ENCODE data around the gene LRRC46.

LRRC46 gene

DNA sequence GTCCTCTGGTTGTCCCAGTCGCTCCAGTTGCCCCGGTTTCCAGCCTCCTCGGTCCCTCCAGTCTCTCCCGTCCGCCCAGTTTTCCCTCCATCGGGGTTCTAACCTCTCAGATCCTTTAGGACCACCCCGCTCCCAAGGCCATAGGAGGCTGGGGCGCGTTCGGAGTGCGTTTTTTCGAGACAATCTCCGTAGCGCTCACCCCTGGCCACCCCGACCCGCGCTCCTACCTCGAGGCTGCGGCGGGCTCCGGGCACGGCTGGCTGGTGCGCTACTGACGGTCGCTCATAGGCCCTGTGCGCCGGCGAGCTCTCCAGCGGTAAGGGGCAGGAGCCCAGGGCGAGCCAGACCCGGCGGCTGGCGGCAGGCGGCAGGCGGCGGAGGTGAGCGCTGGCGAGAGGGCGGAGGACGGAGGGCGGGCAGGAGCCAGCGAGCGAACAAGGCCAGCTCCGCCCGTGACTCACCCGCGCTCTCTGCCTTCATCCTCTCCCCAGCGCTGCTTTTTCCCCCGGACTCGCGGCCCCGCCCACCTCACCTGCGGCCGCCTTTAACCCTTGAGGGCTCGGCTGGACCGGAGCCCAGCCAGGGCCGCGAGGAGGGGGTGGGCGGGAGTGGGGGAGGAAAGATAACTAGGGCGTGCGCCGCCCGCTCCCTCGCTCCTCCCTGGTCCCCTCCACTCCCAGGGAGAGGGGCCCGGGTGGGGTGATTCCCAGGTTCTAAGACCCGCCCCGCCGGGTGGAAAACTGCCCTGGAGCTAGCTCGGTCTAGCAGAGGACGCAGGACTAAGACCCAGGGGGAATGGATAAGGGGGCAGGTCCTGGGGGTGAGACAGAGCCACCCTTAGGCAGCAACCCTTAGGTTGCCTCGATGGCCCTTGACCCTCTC is 19.5 kb downstream of the LRRC46 start, which contains the start of gene SP6:
TSS of gene SP6 (minus strand) at position 472 of the 882 bp plus-strand sequence. CDS start 2,734 bp downstream, outside the sequence.
- Histone ChIP-seq H3K27me3 (replicated peaks; ENCODE audit: control insufficient read depth, insufficient read depth, low read length, poor library complexity, severe bottlenecking) (peaks cover 60% of the 10 kb centered on the region), H3K9me3 (ENCODE audit: control insufficient read depth, low read length) (no peaks in the 10 kb centered on the region), H3K27ac (ENCODE audit: insufficient read depth, low read length, poor library complexity, severe bottlenecking) (no peak within 1 kb of the TSS), H3K4me1 (ENCODE audit: control insufficient read depth, insufficient read depth, low read length, poor library complexity, severe bottlenecking) (peaks cover 33% of the 10 kb centered on the region), H3K4me3 (ENCODE audit: insufficient read depth, low read depth, low read length, poor library complexity, severe bottlenecking) (peak within 1 kb of the TSS; percentile 42), H3K36me3 (ENCODE audit: control insufficient read depth, insufficient read depth, low read length) (no peaks in the 10 kb centered on the region)
- DNase-seq: peak; percentile 31 to 47 (median 44)

DNA sequence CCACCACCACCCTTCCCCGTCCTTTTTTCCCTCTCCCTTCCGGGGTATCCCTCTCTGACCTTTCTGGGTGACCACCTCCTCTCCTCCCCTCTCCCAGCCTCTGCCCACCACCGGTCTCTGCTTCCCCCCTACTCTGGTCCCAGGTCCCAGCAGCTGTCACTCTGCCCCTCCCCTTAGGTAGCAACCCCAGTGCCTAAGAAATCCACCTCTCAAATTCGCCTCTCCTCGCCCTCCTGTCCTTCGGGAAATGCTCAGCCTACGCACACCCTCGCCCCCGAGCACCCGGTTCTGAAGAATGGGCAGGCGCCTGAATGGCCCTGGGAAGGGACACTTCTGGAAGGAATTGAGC is 20.3 kb downstream of the LRRC46 start:
- no peak overlapping the region for H3K4me3 ChIP-seq (ENCODE audit: insufficient read depth, low read depth, low read length, poor library complexity, severe bottlenecking)
- H3K27me3 ChIP-seq (replicated peaks; ENCODE audit: control insufficient read depth, insufficient read depth, low read length, poor library complexity, severe bottlenecking): peaks cover 52% of the 10 kb centered on the region
- no peaks in the 10 kb centered on the region for H3K9me3 ChIP-seq (ENCODE audit: control insufficient read depth, low read length)
- peaks cover 33% of the 10 kb centered on the region for H3K4me1 ChIP-seq (ENCODE audit: control insufficient read depth, insufficient read depth, low read length, poor library complexity, severe bottlenecking)
- H3K36me3 ChIP-seq (ENCODE audit: control insufficient read depth, insufficient read depth, low read length): no peaks in the 10 kb centered on the region
- no peak for DNase-seq
- no peak overlapping the region for H3K27ac ChIP-seq (ENCODE audit: insufficient read depth, low read length, poor library complexity, severe bottlenecking)

DNA sequence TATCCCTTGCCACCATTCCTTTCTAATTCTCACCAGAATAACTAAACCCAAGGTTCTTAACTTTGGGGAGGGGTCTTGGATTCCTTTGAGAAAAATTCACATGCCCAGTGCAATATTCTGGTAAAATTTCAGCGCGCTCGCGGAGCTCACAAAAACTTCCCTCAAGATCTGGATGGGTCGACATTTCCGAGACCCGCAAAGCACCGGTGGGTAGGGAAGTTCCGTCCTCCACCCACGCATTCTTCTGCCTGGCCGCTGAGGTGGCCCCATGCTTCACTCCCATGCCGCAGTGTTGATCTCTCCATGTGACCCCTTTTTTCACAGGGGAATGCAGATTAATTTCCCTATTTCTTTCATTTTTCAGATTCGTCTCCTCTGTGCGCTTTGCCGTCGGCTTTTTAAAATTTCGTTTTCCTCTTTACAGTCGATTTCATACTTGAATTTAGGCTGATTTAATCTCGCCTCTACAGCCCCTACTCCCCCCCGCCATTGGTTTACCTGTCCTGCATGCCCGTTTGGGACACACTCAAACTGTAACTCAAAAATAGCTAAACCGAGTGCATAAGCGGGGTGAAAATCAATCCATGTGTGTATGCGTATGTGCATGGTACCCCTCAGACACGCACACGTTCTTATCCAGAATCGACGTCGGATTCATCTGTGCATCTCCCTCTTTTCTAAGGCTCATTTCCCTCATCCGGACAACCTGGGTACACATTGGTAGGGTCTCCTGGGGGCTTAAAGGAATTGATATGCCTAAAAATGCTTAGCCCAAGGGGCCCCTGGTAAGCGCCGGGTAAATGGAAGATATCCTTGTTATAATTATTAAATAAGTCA is 20.9 kb downstream of the LRRC46 start:
- H3K4me3 ChIP-seq (ENCODE audit: insufficient read depth, low read depth, low read length, poor library complexity, severe bottlenecking): no peak overlapping the region
- peaks cover 27% of the 10 kb centered on the region for H3K4me1 ChIP-seq (ENCODE audit: control insufficient read depth, insufficient read depth, low read length, poor library complexity, severe bottlenecking)
- H3K9me3 ChIP-seq (ENCODE audit: control insufficient read depth, low read length): no peaks in the 10 kb centered on the region
- H3K27ac ChIP-seq (ENCODE audit: insufficient read depth, low read length, poor library complexity, severe bottlenecking): no peak overlapping the region
- no peak for DNase-seq
- H3K27me3 ChIP-seq (replicated peaks; ENCODE audit: control insufficient read depth, insufficient read depth, low read length, poor library complexity, severe bottlenecking): peaks cover 46% of the 10 kb centered on the region
- no peaks in the 10 kb centered on the region for H3K36me3 ChIP-seq (ENCODE audit: control insufficient read depth, insufficient read depth, low read length)

DNA sequence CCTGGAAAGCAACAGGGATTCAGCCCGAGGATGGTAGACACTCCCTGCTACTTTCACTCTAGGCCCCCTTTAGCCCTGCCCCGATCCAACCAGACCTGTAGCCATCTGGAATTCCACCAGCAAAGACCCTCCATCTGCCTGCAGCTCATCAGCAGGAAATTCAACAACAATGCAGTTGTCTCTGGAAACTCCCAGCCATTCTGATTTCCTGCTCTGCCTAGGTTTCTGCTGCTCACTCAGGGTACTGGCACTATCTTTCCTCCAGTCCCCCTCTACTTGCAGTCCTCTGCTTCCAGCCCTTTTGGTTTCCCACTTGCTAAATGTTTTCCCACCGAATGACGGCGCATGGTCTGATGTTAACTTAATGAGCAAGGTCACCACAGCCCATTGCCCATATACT is 22.1 kb downstream of the LRRC46 start:
- peaks cover 23% of the 10 kb centered on the region for H3K4me1 ChIP-seq (ENCODE audit: control insufficient read depth, insufficient read depth, low read length, poor library complexity, severe bottlenecking)
- H3K9me3 ChIP-seq (ENCODE audit: control insufficient read depth, low read length): no peaks in the 10 kb centered on the region
- DNase-seq: no peak
- no peaks in the 10 kb centered on the region for H3K36me3 ChIP-seq (ENCODE audit: control insufficient read depth, insufficient read depth, low read length)
- H3K27ac ChIP-seq (ENCODE audit: insufficient read depth, low read length, poor library complexity, severe bottlenecking): no peak overlapping the region
- peaks cover 35% of the 10 kb centered on the region for H3K27me3 ChIP-seq (replicated peaks; ENCODE audit: control insufficient read depth, insufficient read depth, low read length, poor library complexity, severe bottlenecking)
- H3K4me3 ChIP-seq (ENCODE audit: insufficient read depth, low read depth, low read length, poor library complexity, severe bottlenecking): no peak overlapping the region

DNA sequence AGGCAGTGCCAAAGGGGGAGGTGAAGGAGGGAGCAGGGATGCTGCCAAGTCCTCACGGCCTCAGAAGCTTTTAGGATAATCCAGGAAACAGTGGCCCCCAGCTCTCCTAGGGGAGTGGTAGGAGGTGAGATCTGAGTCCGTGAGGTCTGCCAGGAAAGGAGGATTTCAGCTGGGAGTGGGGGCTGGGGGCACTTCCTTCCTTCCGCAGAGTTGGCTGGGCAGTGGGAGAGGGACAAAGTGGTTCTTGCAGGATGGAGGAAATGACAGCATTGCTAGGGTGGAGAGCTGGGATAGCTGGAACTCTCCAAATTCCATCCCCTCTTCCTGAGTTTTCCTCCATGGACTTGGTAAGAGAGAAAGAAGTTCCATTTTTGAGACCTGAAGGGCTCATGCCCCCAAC is 24.3 kb downstream of the LRRC46 start:
- no peak for DNase-seq
- Histone ChIP-seq H3K27me3 (replicated peaks; ENCODE audit: control insufficient read depth, insufficient read depth, low read length, poor library complexity, severe bottlenecking) (peaks cover 16% of the 10 kb centered on the region), H3K4me3 (ENCODE audit: insufficient read depth, low read depth, low read length, poor library complexity, severe bottlenecking) (no peak overlapping the region), H3K36me3 (ENCODE audit: control insufficient read depth, insufficient read depth, low read length) (no peaks in the 10 kb centered on the region), H3K27ac (ENCODE audit: insufficient read depth, low read length, poor library complexity, severe bottlenecking) (no peak overlapping the region), H3K9me3 (ENCODE audit: control insufficient read depth, low read length) (no peaks in the 10 kb centered on the region), H3K4me1 (ENCODE audit: control insufficient read depth, insufficient read depth, low read length, poor library complexity, severe bottlenecking) (peaks cover 15% of the 10 kb centered on the region)

DNA sequence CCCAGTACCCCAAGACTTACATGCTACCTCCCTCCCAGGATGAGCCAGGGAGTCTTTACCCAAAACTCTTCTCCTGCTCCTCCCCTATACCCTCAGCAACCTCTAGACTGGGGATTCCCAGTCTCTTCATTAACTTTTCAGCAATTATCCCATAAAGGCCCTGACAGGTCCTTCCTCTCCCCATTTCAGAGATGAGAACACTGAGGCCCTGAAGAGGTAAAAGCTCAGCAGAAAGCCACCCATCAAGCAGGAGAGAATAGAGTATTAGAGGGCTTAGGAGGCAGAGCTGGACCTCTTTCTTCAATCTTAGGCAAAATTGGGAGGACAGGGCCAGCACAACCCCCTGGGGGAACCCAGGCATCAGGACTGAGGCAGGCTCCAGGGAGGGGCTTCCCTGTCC is 25.4 kb downstream of the LRRC46 start:
- Histone ChIP-seq H3K27me3 (replicated peaks; ENCODE audit: control insufficient read depth, insufficient read depth, low read length, poor library complexity, severe bottlenecking) (peaks cover 8% of the 10 kb centered on the region), H3K36me3 (ENCODE audit: control insufficient read depth, insufficient read depth, low read length) (no peaks in the 10 kb centered on the region)
- no peak for DNase-seq

DNA sequence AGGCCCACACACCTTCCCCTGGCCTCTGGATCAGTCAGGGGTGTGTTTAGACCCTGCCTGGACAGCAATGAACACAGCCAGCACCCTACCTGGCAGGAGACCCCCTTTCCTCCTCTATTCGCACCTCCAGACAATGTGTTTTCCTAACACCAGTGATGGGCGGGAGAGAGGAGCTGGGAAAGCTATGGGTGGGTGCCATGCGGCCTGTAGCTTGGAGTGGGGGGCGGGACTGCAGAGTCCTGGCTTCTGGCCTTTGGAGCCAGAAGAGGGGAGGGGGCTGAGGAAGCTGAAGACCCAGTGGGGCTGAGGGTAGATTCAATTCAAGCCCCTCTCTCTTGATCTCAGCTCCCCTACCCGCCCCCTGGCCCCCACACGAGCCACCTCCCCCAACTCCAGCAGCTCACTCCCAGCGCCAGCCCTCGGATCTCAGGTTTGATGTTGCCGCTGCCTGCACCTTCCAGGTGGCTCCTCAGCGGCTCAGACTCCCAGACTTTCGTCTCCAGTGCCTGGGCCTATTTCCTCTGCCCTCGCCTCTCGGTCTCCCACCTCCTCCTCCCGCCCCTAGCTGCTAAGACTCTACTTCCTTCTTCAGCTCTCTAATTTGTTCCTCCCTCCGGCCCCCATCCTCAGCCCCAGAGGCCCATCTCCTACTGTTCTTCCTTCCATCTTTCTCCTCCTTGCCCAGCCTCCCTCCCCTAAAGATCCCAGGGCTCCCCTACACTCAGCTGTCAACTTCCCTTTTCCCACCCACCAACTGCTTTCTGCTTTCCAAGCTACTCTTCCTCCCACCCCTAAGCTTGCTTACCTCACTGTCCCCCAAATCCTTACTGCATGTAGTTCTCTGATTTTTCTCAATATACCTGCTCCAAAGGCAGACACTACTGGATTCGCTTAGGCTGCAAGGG is 26.3 kb downstream of the LRRC46 start:
- H3K9me3 ChIP-seq (ENCODE audit: control insufficient read depth, low read length): no peaks in the 10 kb centered on the region
- DNase-seq: no peak
- no peak overlapping the region for H3K4me3 ChIP-seq (ENCODE audit: insufficient read depth, low read depth, low read length, poor library complexity, severe bottlenecking)
- H3K4me1 ChIP-seq (ENCODE audit: control insufficient read depth, insufficient read depth, low read length, poor library complexity, severe bottlenecking): no peaks in the 10 kb centered on the region
- no peaks in the 10 kb centered on the region for H3K36me3 ChIP-seq (ENCODE audit: control insufficient read depth, insufficient read depth, low read length)
- peaks cover 3% of the 10 kb centered on the region for H3K27me3 ChIP-seq (replicated peaks; ENCODE audit: control insufficient read depth, insufficient read depth, low read length, poor library complexity, severe bottlenecking)
- H3K27ac ChIP-seq (ENCODE audit: insufficient read depth, low read length, poor library complexity, severe bottlenecking): no peak overlapping the region

More for the DNA sequence above, 25.4 kb downstream of the LRRC46 start:
- Histone ChIP-seq H3K4me3 (ENCODE audit: insufficient read depth, low read depth, low read length, poor library complexity, severe bottlenecking) (no peak overlapping the region), H3K9me3 (ENCODE audit: control insufficient read depth, low read length) (no peaks in the 10 kb centered on the region), H3K27ac (ENCODE audit: insufficient read depth, low read length, poor library complexity, severe bottlenecking) (no peak overlapping the region), H3K4me1 (ENCODE audit: control insufficient read depth, insufficient read depth, low read length, poor library complexity, severe bottlenecking) (peaks cover 4% of the 10 kb centered on the region)

DNA sequence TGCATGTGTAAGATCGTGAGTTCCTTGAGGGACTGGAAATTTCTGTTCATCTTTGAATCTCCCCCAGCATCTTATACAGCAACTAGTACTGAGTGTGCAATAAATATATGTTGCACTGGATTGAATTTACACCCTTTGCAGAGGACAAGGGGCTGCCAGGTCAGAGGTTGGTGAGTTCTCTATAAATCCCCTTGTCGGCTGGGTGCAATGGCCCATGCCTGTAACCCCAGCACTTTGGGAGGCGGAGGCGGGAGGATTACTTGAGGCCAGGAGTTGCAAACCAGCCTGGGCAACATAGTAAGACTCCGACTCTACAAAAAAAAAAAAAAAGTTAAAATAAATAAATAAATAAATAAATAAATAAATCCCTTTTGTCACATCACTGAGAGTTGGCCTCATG is 28.9 kb downstream of the LRRC46 start:
- no peaks in the 10 kb centered on the region for H3K27me3 ChIP-seq (replicated peaks; ENCODE audit: control insufficient read depth, insufficient read depth, low read length, poor library complexity, severe bottlenecking)
- no peaks in the 10 kb centered on the region for H3K9me3 ChIP-seq (ENCODE audit: control insufficient read depth, low read length)
- H3K4me3 ChIP-seq (ENCODE audit: insufficient read depth, low read depth, low read length, poor library complexity, severe bottlenecking): no peak overlapping the region
- no peak overlapping the region for H3K27ac ChIP-seq (ENCODE audit: insufficient read depth, low read length, poor library complexity, severe bottlenecking)
- no peaks in the 10 kb centered on the region for H3K36me3 ChIP-seq (ENCODE audit: control insufficient read depth, insufficient read depth, low read length)
- no peak for DNase-seq
- H3K4me1 ChIP-seq (ENCODE audit: control insufficient read depth, insufficient read depth, low read length, poor library complexity, severe bottlenecking): no peaks in the 10 kb centered on the region

DNA sequence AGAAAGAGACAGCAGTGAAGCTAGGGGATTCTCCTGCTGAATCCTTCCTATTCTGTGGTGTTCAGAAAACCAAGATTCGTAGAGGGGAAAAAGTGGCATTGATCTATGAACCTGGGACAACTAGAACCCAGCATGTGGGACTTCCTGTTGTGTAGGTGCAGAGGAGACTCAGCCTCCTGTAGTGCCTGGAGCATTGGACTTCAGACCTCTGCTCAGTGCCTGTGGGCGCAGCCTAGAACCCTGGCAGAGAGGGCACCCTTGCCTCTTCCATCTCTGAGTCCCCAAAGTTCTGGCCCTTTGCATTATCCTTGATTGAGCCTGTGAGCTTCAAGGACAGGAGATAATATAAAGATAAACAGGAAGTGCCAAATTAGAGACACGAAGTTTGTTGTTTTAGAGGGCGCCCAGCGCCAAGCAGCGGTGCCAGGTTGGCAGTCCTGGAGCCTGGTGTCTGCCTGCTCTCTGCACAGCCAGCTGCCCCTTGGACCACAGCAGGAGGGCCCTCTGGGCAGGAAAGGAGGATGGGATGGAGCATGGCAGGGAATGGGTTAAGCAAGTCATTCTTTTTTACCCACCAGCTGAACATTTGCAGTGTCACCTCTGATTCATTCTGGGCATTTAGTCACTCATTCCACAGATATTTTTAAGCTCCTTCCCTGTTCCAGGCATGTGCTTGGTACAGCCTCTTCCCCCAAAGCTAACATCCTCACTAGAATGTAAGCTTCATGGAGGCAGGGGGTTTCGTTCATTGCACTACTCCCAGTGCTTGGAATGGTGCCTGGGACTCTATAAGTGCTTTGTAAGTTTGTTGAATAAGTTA is 31.4 kb downstream of the LRRC46 start:
- no peaks in the 10 kb centered on the region for H3K36me3 ChIP-seq (ENCODE audit: control insufficient read depth, insufficient read depth, low read length)
- H3K4me1 ChIP-seq (ENCODE audit: control insufficient read depth, insufficient read depth, low read length, poor library complexity, severe bottlenecking): no peaks in the 10 kb centered on the region
- no peak overlapping the region for H3K27ac ChIP-seq (ENCODE audit: insufficient read depth, low read length, poor library complexity, severe bottlenecking)
- no peak for DNase-seq
- no peak overlapping the region for H3K4me3 ChIP-seq (ENCODE audit: insufficient read depth, low read depth, low read length, poor library complexity, severe bottlenecking)
- H3K9me3 ChIP-seq (ENCODE audit: control insufficient read depth, low read length): no peaks in the 10 kb centered on the region
- H3K27me3 ChIP-seq (replicated peaks; ENCODE audit: control insufficient read depth, insufficient read depth, low read length, poor library complexity, severe bottlenecking): no peaks in the 10 kb centered on the region

Data from effector memory CD4-positive, alpha-beta T cell (primary cell).